Thyroid gland (tissue), 4 donors: Measurements from ENCODE around the gene ABCA9.

ENCODE experiments used
- POLR2A ChIP-seq, 2 donors: fragments of 450-650 bp; IDR thresholded peaks; one replicate each; pipeline ENCODE4 v1.6.1; 2017; ENCODE audit warnings: antibody characterized with exemption in 2 of 2, mild to moderate bottlenecking in 2 of 2, moderate library complexity in 1 of 2
- TF ChIP-seq, protein P1 (sequence below), 6 experiments: fragments of 200-600 bp in 3 of 6; fragments of 450-650 bp in 3 of 6; sonication (generic) in 3 of 6; IDR thresholded peaks; one replicate each; pipeline ENCODE4 v1.5.1; 2016 to 2019; ENCODE audit warnings: antibody characterized with exemption in 6 of 6, mild to moderate bottlenecking in 2 of 6, inconsistent platforms in 1 of 6, moderate library complexity in 1 of 6

DNA sequence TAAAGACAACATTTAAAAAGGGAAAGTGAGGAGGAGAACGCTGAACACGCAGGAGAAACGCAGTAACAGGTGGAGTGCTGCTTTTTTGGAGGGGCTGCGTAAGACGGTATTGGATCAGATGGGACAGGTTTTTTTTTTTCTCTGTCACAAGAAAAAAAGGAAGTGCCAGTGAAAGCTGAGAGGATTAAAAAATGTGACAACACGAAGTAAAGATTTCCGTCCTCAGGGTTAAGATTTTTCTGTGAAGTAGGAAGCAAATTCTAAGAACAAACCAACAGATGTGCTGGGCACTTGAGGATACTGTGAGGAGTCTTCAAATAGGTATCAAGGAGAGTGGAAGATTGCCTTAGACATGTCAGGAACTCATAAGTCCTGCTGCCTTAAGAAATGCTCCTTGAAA is 5.8 kb upstream of the ABCA9 start:
- TF ChIP-seq, protein P1, sequence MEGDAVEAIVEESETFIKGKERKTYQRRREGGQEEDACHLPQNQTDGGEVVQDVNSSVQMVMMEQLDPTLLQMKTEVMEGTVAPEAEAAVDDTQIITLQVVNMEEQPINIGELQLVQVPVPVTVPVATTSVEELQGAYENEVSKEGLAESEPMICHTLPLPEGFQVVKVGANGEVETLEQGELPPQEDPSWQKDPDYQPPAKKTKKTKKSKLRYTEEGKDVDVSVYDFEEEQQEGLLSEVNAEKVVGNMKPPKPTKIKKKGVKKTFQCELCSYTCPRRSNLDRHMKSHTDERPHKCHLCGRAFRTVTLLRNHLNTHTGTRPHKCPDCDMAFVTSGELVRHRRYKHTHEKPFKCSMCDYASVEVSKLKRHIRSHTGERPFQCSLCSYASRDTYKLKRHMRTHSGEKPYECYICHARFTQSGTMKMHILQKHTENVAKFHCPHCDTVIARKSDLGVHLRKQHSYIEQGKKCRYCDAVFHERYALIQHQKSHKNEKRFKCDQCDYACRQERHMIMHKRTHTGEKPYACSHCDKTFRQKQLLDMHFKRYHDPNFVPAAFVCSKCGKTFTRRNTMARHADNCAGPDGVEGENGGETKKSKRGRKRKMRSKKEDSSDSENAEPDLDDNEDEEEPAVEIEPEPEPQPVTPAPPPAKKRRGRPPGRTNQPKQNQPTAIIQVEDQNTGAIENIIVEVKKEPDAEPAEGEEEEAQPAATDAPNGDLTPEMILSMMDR (IDR thresholded peaks at IDR 0.05), result no peak
- TF ChIP-seq POLR2A (IDR thresholded peaks at IDR 0.05), result no peak
